ENCODE measurements around the gene EGR4. TPM values are rescaled to one million over a fixed set of nuclear protein-coding genes. Genes with fewer than 3 reads are reported as not detected.

Gene EGR4
- total and polyA plus RNA-seq, 2 donors (not counting 1 experiment from before 2014, with no cell fraction given) = 0.30 to 2.7 TPM

GRCh38 chr2:73291461-73292315, 1.7 kb downstream of the EGR4 start:
- Mint-ChIP-seq H3K27me3 (peaks cover 41% of the 10 kb centered on the region), H3K4me3 (peak overlapping the region; percentile 75), H3K9me3 (ENCODE audit: insufficient read depth) (no peaks in the 10 kb centered on the region), H3K4me1 (peaks cover 26% of the 10 kb centered on the region), H3K27ac (no peak overlapping the region)
- 6% methylated on average over 82 of the region's 82 CpGs for WGBS (ENCODE audit: insufficient coverage)
- Histone ChIP-seq H3K9ac (ENCODE audit: low read length) (no peak overlapping the region), H3K79me2 (ENCODE audit: control insufficient read depth, insufficient read depth, low read length) (no peaks in the 10 kb centered on the region), H3K27ac (ENCODE audit: low read length in 2 of 2) (no peak overlapping the region), H2AFZ (ENCODE audit: insufficient read depth, low read depth, low read length, poor library complexity, severe bottlenecking) (no peak overlapping the region), H3K36me3 (replicated peaks in 1 of 2; ENCODE audit: control extremely low read depth in 1 of 2, control insufficient read depth in 1 of 2, extremely low read depth in 1 of 2, insufficient read depth in 2 of 2, low read length in 1 of 2) (no peaks in the 10 kb centered on the region), H3K4me1 (ENCODE audit: control insufficient read depth in 2 of 2, insufficient read depth in 2 of 2, low read length in 2 of 2) (peaks cover 28 to 37% of the 10 kb centered on the region in 2 donors), H3K4me2 (replicated peaks; ENCODE audit: low read depth, low read length, poor library complexity, severe bottlenecking) (peak overlapping the region; percentile 87), H3K27me3 (replicated peaks in 1 of 4; ENCODE audit: control extremely low read depth in 1 of 4, control insufficient read depth in 3 of 4, insufficient read depth in 4 of 4, low read length in 3 of 4) (peaks cover 2 to 63% (median 50%) of the 10 kb centered on the region in 4 experiments), H4K20me1 (ENCODE audit: control insufficient read depth, insufficient read depth, low read length, poor library complexity, severe bottlenecking) (no peaks in the 10 kb centered on the region), H3K9me3 (ENCODE audit: control extremely low read depth in 1 of 3, control insufficient read depth in 2 of 3, insufficient read depth in 1 of 3, low read length in 2 of 3) (peaks cover 3 to 21% (median 7%) of the 10 kb centered on the region in 3 donors), H3K4me3 (ENCODE audit: control extremely low read depth in 1 of 5, extremely low read depth in 1 of 5, insufficient read depth in 1 of 5, low read depth in 2 of 5, low read length in 4 of 5) (peak overlapping the region in 1 of 5 experiments; percentile 18)
- CTCF ChIA-PET = interaction anchor here (0.7 to 3.4 kb wide), 6 partner anchors 12 to 79 kb away, joined by 3 to 18 read pairs (median 4); partner anchors contain the start of gene CCT7
- ATAC-seq (ENCODE audit: low read depth) (no peak), DNase-seq (peak; percentile 38)
- intact Hi-C loops (cut with micrococcal nuclease) = loop anchor here (2.0 kb wide), 1 partner anchor 95 kb away; no protein-coding TSS in a partner anchor
- no peak for TF ChIP-seq CTCF (IDR thresholded peaks at IDR 0.05)
- TF ChIP-seq EZH2 (IDR thresholded peaks at IDR 0.05; ENCODE audit: borderline replicate concordance, insufficient read depth, low read depth, low read length, poor library complexity, severe bottlenecking) = peak; percentile 66
- POLR2A ChIA-PET = no interaction called here

GRCh38 chr2:73291093-73291460, 2.3 kb downstream of the EGR4 start:
- Mint-ChIP-seq H3K27ac (no peak overlapping the region), H3K27me3 (peaks cover 35% of the 10 kb centered on the region), H3K9me3 (ENCODE audit: insufficient read depth) (no peaks in the 10 kb centered on the region), H3K4me3 (peak overlapping the region; percentile 75), H3K4me1 (peaks cover 30% of the 10 kb centered on the region)
- Histone ChIP-seq H3K36me3 (replicated peaks in 1 of 2; ENCODE audit: control extremely low read depth in 1 of 2, control insufficient read depth in 1 of 2, extremely low read depth in 1 of 2, insufficient read depth in 2 of 2, low read length in 1 of 2) (no peaks in the 10 kb centered on the region), H3K27ac (ENCODE audit: low read length in 2 of 2) (no peak overlapping the region), H3K27me3 (replicated peaks in 1 of 4; ENCODE audit: control extremely low read depth in 1 of 4, control insufficient read depth in 3 of 4, insufficient read depth in 4 of 4, low read length in 3 of 4) (peaks cover 2 to 57% (median 44%) of the 10 kb centered on the region in 4 experiments), H3K79me2 (ENCODE audit: control insufficient read depth, insufficient read depth, low read length) (no peaks in the 10 kb centered on the region), H3K4me1 (ENCODE audit: control insufficient read depth in 2 of 2, insufficient read depth in 2 of 2, low read length in 2 of 2) (peaks cover 33 to 38% of the 10 kb centered on the region in 2 donors), H4K20me1 (ENCODE audit: control insufficient read depth, insufficient read depth, low read length, poor library complexity, severe bottlenecking) (no peaks in the 10 kb centered on the region), H3K4me3 (ENCODE audit: control extremely low read depth in 1 of 5, extremely low read depth in 1 of 5, insufficient read depth in 1 of 5, low read depth in 2 of 5, low read length in 4 of 5) (peak overlapping the region in 1 of 5 experiments; percentile 18), H3K9ac (ENCODE audit: low read length) (no peak overlapping the region), H2AFZ (ENCODE audit: insufficient read depth, low read depth, low read length, poor library complexity, severe bottlenecking) (no peak overlapping the region), H3K4me2 (replicated peaks; ENCODE audit: low read depth, low read length, poor library complexity, severe bottlenecking) (peak overlapping the region; percentile 87), H3K9me3 (ENCODE audit: control extremely low read depth in 1 of 3, control insufficient read depth in 2 of 3, insufficient read depth in 1 of 3, low read length in 2 of 3) (peaks cover 3 to 21% (median 7%) of the 10 kb centered on the region in 3 donors)
- 2% methylated on average over 34 of the region's 34 CpGs for WGBS (ENCODE audit: insufficient coverage)
- intact Hi-C loops (cut with micrococcal nuclease) = no loop called here
- ATAC-seq (ENCODE audit: low read depth) (peak; percentile 44), DNase-seq (peak; percentile 76)
- TF ChIP-seq EZH2 (IDR thresholded peaks at IDR 0.05; ENCODE audit: borderline replicate concordance, insufficient read depth, low read depth, low read length, poor library complexity, severe bottlenecking) (no peak), CTCF (IDR thresholded peaks at IDR 0.05) (no peak)
- ChIA-PET CTCF (interaction anchor here (0.8 to 3.4 kb wide), 14 partner anchors 10 to 533 kb away, joined by 3 to 18 read pairs (median 5); partner anchors contain the start of genes CCT7 and SMYD5), POLR2A (no interaction called here)

Data from B cell (primary cell).